SK-N-SH (cell line): Measurements from ENCODE around the gene RAB6B.

Source experiments
- MXI1 ChIP-seq: IDR thresholded peaks from 2 replicates; pipeline ENCODE4 v1.6.1; 2012; ENCODE audit warnings: mild to moderate bottlenecking, low read depth, low read length, improper control_type of control experiment
- SIN3A ChIP-seq: IDR thresholded peaks from 2 replicates; pipeline ENCODE4 v1.6.1; 2012; ENCODE audit warnings: low read depth, mild to moderate bottlenecking, low read length, moderate library complexity, borderline replicate concordance
- TEAD4 ChIP-seq: IDR thresholded peaks from 2 replicates; pipeline ENCODE4 v1.4.0; 2012; ENCODE audit warnings: mild to moderate bottlenecking, borderline replicate concordance; ENCODE audit not compliant: insufficient read depth
- TF ChIP-seq, protein P1 (sequence below): fragments of 200-600 bp; sonication (generic); IDR thresholded peaks from 2 replicates; pipeline ENCODE4 v1.6.1; 2017; ENCODE audit warnings: antibody characterized with exemption, mild to moderate bottlenecking, moderate library complexity
- TF ChIP-seq, protein P2 (sequence below): fragments of 150-350 bp; IDR thresholded peaks from 2 replicates; pipeline ENCODE4 v1.6.1; 2016; ENCODE audit warnings: mild to moderate bottlenecking, low read depth, low read length

DNA sequence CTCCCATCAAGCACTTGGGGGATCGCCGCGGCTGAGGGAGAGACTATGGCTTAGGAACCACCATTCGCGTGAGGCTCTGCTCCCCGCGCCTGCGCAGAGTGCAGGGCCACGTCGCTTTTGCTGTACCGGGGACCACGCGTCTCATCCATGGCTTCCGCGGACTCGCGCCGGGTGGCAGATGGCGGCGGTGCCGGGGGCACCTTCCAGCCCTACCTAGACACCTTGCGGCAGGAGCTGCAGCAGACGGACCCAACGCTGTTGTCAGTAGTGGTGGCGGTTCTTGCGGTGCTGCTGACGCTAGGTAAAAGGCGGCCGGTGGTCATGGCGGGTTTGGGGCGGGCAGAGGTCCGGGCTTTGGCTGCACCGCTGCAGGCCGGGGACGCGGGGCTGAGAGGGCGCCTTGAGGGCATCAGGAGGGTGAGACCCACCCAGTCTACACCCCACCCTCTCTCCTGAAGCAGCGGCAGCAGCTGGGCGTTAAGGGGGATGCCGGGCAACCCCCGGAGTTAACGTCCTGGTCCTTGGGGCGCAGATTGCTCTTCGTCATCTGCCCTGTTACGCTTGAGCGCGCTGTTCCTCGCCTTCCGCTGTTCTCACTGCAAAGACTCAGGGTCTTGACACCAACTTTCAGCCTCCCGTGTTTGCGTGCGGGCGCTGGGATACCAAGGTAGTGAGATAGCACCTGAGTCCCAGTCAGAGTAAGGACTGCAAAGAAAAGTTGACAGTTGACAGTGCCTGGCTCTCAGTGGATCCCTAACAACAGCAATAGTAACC lies 89.8 kb downstream of the RAB6B start, which contains the start of gene SRPRB:
- peak; percentile 55; the same call in 1 of the 2 replicates for TF ChIP-seq SIN3A
- peak; percentile 99 for TF ChIP-seq MXI1
- TF ChIP-seq, protein P1, sequence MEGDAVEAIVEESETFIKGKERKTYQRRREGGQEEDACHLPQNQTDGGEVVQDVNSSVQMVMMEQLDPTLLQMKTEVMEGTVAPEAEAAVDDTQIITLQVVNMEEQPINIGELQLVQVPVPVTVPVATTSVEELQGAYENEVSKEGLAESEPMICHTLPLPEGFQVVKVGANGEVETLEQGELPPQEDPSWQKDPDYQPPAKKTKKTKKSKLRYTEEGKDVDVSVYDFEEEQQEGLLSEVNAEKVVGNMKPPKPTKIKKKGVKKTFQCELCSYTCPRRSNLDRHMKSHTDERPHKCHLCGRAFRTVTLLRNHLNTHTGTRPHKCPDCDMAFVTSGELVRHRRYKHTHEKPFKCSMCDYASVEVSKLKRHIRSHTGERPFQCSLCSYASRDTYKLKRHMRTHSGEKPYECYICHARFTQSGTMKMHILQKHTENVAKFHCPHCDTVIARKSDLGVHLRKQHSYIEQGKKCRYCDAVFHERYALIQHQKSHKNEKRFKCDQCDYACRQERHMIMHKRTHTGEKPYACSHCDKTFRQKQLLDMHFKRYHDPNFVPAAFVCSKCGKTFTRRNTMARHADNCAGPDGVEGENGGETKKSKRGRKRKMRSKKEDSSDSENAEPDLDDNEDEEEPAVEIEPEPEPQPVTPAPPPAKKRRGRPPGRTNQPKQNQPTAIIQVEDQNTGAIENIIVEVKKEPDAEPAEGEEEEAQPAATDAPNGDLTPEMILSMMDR, result no peak
- TF ChIP-seq TEAD4, result no peak
- TF ChIP-seq, protein P2, sequence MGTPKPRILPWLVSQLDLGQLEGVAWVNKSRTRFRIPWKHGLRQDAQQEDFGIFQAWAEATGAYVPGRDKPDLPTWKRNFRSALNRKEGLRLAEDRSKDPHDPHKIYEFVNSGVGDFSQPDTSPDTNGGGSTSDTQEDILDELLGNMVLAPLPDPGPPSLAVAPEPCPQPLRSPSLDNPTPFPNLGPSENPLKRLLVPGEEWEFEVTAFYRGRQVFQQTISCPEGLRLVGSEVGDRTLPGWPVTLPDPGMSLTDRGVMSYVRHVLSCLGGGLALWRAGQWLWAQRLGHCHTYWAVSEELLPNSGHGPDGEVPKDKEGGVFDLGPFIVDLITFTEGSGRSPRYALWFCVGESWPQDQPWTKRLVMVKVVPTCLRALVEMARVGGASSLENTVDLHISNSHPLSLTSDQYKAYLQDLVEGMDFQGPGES, result no peak
